GM18517 (cell line): Measurements from ENCODE around the gene CASR.
A peak's percentile ranks its signal among the peaks of the same experiment; 100 is the strongest.

Experiments
- ATAC-seq: cut with Tn5 transposase; IDR thresholded peaks from one replicate; pipeline ENCODE4 v1.9.1; 2021; ENCODE audit warnings: mild to moderate bottlenecking, moderate library complexity; ENCODE audit not compliant: unreplicated experiment

The CASR gene

DNA sequence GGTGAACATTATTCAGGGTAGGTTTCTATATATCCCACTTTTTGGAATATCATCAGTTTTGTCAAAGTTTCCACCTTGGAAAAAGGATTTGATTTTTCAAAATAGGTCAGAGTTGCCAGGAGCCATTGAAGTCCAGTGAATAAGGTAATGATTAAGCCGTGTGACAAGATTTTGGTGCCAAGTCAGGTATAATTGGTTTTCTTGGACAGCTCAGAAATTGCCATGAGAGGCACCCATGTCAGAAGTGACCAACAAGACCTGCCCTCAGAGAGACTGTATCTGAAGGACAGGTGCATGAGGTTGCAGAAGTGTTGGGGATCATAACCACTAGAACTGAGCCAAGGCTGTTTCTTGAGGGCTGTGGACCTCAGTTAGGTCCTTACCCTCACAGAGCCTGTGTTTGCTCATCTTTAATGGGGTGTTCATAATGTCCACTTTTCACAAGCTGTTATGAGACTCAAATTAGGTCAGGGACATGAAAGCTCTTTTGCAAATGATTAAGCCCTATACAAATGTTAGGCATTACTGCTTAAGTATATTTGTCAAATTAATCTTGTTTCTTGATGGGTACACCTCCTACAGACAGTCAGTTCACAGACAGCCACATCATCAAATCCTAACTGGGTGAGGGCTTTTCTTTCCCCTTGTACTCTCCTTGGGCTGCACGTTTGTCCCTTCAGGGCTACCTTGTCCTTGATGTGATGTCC, 32.3 kb downstream of the CASR start:
- no peak for ATAC-seq

DNA sequence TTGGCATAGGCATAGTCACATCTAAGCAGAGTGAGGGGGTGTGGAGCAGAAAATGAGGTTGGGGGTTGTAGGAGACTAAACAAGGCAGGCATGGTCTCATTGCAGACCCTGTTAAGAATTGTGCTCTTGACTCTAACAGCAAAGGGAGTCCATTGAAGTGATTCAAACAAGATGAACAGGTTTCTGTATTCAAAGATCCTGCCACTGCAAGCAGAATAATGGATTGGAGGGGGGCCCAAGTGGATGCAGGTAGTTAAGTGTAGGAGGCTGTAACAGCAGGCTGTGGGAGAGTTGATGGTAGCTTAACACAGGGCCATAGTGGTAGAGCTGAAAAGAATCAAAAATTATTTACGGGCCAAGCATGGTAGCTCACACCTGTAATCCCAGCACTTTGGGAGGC, 34.4 kb downstream of the CASR start:
- ATAC-seq: no peak

DNA sequence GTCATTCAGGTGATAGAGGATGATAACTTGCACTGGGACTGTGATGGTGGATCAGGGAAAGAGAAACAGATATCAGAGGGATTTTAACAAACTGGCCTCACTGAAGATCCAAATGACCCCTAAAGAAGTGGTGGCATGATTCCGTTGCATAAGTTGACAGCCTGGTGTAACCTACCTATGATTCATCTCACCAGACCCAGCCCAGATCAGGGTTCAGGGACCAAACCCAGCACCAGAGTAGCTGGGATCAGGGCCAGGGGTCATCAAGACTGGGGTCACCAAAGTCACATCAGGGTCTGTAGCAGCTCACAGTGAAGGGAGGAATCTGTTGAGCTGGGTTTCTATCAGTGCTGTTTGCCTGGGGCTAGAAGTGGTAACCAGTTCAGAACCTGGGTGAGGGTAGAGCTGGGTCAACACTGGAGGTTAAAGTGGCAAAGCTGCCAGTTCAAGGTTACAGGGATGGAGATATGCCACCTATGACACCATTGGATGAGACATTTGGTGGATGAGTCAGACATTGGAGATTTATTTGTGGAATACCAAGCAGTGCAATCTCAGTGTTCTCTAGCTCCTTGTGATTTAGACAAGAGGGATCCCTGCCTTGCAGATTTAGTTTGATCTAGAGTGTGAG, 35.9 kb downstream of the CASR start:
- no peak for ATAC-seq

GRCh38 chr3:122227036-122227781, 43.7 kb downstream of the CASR start:
- ATAC-seq: no peak

GRCh38 chr3:122230174-122230573, 46.7 kb downstream of the CASR start:
- ATAC-seq: no peak

- ATAC-seq: no peak
Measured at GRCh38 chr3:122231465-122232157, 48.1 kb downstream of the CASR start.

GRCh38 chr3:122232485-122232884, 49.0 kb downstream of the CASR start:
- no peak for ATAC-seq

- ATAC-seq: peak; percentile 79
Measured at GRCh38 chr3:122233101-122233952, 49.9 kb downstream of the CASR start.

- no peak for ATAC-seq
Measured at GRCh38 chr3:122234117-122234516, 50.6 kb downstream of the CASR start.

DNA sequence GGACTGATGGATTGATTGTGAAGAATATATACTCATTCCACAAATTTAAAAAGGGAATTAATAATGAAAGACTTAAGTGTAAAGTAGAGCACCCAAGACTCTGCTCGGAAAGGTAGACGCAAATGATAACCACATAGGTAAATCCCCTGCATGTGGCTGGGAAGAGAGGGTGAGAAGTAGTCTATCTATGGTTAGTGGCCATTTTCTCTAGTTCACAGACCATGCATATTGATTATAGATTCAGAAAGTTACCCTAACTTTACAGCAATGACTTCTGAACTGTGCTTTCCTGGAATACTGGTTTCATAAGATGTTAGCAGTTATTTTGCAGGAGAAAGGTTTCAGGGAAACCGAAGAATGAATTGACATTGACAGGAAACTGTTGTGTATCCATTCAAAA, 51.7 kb downstream of the CASR start:
- peak; percentile 50 for ATAC-seq

- ATAC-seq: no peak
Measured at GRCh38 chr3:122239112-122239511, 55.6 kb downstream of the CASR start.

DNA sequence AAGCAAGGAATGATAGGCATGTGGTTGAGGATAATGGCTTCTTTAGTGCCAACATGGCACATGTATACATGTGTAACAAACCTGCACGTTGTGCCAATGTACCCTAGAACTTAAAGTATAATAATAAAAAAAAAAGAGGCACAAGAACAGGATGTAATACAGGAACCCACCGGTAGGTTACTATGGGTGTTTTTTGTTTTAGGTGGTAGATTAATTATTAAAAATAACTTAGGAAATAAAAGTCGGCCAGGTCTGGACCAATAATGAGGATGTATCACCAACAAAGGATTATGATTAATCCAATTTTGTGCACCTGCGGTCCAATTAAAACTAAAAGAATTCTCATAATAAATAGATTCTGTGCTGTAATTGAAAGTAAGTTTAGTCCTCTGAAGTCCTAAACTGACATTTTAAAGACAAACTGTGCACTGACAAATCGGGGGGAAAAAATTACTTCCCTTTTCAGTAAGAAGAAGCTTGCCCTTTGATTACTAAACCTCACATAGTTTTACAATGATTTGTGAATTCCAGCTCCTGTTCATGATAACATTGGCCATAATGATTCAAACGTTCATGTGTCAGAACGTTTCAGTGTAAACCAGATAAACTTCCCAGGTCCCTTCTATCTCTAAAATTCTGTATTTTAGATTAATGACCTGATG, 62.2 kb downstream of the CASR start:
- ATAC-seq: no peak

- ATAC-seq: no peak
Measured at GRCh38 chr3:122246199-122246598, 62.7 kb downstream of the CASR start.

DNA sequence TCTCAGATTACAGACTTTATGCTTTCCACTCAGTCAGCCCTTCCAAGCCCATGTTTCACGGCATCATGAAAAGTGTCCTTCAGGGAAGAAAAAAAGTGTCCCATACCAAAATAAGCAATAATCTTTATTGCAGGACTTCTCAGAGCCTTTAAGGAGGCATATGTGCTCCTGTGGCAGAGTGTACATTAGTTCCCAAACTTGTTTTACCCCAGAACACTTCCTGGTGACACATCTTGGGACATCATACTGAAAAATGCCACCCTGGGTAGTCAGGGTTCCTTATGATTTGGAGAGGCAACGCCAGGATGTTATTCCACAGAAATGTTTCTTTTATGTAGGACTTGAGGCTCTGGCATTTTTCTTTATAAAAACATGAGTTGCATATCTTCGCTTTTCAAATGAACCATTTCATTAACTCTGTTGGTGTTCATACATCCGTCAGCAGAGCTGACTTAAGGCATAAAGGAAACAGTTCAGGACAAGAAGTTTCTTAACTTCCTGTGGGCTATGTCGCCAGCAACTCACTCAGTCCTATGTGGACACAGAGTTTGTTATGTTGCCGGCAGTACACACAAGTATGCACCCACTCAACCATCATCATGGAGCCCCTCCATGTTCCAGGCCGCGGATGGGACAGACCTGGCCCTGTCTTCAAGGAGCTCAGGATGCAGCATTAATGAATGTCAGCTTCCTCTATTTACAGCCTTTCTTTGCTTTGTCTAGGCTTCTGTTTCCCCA, 63.8 kb downstream of the CASR start:
- no peak for ATAC-seq

DNA sequence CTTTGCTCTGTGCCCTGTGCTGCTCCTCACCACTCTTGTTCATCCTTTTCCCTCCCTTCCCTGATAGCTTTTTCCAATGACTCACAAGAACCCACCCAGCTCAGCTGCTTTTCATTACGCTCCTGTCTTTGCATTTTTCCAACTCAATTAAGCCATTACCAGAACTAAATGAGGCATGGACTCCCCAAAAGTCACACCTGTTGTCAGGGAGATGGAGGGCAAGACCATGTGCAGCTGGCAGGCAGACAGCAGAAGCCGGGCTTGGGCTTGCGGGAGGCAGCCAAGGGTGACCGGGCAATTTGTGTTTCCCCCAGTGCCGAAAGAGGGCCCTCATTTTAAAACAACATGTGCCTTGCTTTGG, 64.3 kb downstream of the CASR start:
- ATAC-seq: no peak

GRCh38 chr3:122251428-122251827, 68.0 kb downstream of the CASR start:
- no peak for ATAC-seq

GRCh38 chr3:122253581-122253980, 70.1 kb downstream of the CASR start:
- no peak for ATAC-seq

GRCh38 chr3:122255757-122256439, 72.4 kb downstream of the CASR start:
- peak; percentile 77 for ATAC-seq
